ENCODE data around the gene ZKSCAN7. TPM values are rescaled to one million over a fixed set of nuclear protein-coding genes. Genes with fewer than 3 reads are reported as not detected.
"Not testable (repeated sequence)": the region's sequence is repeated elsewhere in the genome, so short reads cannot be mapped to it uniquely, and the experiment has no call there.

The ZKSCAN7 gene
- total RNA-seq (2014; rRNA removed; shearing (Covaris generic)) = not detected in 2 replicates

DNA sequence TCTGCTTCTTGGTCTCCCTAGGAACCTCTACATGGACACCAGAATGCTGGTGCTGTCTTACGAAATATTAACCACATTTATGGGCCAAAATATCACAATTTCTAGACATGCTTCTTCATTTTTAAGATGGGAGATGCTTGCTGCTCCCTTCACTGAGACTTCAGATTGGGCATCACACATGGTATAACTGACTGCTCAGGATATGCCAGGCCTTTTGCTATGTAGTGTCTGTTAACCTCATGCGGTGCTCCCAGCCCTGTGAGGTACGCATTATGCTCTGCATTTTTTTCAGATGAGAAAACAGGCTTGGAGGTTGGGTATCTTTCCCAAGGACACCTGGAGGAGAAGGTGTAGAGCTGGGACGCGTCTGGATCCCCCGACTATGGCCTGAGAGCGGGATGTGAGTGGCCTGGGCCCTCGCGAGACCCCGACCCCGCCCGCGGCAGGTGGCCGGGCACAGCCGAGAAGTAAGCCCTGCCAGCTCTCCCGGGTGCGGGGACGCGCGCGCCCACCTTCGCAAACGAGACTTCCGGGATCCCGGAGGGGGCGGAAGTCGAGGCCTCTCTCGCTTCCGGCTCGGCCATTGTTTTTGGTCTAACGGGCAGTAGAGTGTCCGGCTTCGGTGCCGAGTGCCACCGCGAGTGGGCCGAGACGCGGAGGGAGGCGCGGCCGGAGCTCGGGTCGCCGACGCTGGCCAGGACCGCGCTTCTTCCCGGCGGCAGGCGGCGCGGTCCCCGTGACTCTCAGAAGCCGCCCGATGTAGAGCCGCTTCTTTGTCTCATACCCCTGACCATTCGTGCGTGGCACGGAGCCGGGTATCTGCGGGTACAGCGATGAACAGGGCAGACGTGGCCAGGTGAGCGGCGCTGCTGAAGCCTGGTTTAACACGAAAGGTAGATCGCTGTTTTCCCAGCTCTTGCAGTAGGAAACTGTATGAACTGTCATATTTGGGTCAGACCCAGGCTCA is at the start of gene ZKSCAN7:
ZKSCAN7 (plus strand) TSS at position 568 of the 967 bp plus-strand sequence. CDS start 1,855 bp downstream, outside the sequence.
- DNase-seq (ENCODE audit: low spot score) = no peak

DNA sequence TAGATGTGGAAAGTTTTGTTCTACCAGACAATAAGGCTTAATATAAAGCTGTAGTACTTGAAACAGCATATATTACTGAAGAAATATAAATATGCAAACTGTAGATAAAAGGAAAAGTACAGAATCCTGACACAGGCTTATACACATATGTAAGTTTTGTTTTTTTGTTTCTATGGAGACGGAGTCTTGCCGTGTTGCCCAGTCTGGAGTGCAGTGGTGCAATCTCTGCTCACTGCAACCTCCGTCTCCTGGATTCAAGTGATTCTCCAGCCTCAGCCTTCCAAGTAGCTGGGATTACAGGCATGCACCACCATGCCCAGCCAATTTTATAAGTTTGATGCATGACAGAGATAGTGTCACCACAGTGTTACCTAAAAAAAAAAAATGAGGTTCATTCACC is 48.4 kb upstream of the ZKSCAN7 start:
- no peak for DNase-seq (ENCODE audit: low spot score)

- no peak for DNase-seq (ENCODE audit: low spot score)
Measured at GRCh38 chr3:44506961-44507360, 48.0 kb upstream of the ZKSCAN7 start.

- no peak for DNase-seq (ENCODE audit: low spot score)
Measured at GRCh38 chr3:44509393-44509921, 45.5 kb upstream of the ZKSCAN7 start.

GRCh38 chr3:44510000-44510368 is 45.0 kb upstream of the ZKSCAN7 start:
- peak; percentile 36 for DNase-seq (ENCODE audit: low spot score)

DNA sequence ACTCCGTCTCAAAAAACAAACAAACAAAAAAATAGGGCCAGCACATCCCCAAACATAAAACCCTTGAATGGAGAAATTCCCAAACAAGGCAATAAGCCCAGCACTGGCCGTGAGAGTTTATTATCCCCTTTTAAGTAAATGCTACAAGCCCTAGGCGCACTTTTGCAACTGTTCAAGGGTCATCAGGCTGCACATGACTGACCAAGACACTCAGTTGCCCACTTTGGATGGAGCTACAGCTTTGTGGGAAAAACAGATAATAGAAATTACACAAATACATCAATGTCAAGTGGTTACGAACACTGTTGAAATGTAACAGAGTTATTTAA is 43.8 kb upstream of the ZKSCAN7 start:
- no peak for DNase-seq (ENCODE audit: low spot score)

- DNase-seq (ENCODE audit: low spot score) = no peak
Measured at GRCh38 chr3:44513513-44513912, 41.5 kb upstream of the ZKSCAN7 start.

GRCh38 chr3:44516230-44516629 is 38.8 kb upstream of the ZKSCAN7 start:
- no peak for DNase-seq (ENCODE audit: low spot score)

- no peak for DNase-seq (ENCODE audit: low spot score)
Measured at GRCh38 chr3:44518782-44519156, 36.2 kb upstream of the ZKSCAN7 start.

GRCh38 chr3:44521721-44522120 is 33.3 kb upstream of the ZKSCAN7 start:
- no peak for DNase-seq (ENCODE audit: low spot score)

- no peak for DNase-seq (ENCODE audit: low spot score)
Measured at GRCh38 chr3:44522494-44522933, 32.5 kb upstream of the ZKSCAN7 start.

DNA sequence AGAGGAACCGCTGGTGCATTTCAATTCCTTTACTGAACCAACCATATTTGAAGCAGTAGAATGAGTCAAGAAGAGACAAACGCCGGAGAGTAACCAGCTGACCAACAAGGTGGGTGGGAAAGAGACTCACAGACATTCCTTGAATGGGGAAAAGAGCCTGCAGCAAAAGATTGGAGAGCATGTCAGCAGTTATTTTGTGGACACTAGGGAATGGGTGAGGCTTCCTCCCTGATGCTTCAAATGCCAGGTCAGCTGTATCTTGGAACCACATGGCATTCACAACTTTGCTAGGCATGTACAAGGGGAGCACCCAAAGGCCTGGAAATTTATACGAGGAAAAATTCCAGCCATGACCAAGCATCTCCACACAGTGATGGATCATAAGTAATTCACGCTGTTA is 29.9 kb upstream of the ZKSCAN7 start:
- no peak for DNase-seq (ENCODE audit: low spot score)

- DNase-seq (ENCODE audit: low spot score) = no peak
Measured at GRCh38 chr3:44529927-44530326, 25.1 kb upstream of the ZKSCAN7 start.

GRCh38 chr3:44530911-44531310 is 24.1 kb upstream of the ZKSCAN7 start:
- no peak for DNase-seq (ENCODE audit: low spot score)

- not testable (repeated sequence) for DNase-seq (ENCODE audit: low spot score)
Measured at GRCh38 chr3:44534659-44535058, 20.3 kb upstream of the ZKSCAN7 start.

DNA sequence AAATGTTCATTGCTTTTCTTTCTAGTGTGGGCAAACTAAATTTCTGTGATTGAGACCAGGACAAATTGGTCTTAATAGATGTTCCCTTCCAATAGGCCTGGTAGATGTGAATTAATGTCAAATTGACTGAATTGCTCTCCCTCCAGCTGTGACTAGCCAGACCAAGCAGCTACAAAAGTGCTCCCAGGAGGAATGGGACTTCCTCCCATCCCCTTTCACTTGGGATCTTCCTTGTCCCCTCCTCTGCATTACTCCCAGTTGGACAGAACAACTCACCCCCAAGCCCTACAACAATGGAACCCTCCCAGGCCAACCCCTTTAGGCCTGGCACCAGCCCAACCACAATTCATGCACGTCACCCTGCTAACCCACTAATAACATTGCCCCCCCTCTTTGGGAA is 19.6 kb upstream of the ZKSCAN7 start:
- DNase-seq (ENCODE audit: low spot score) = no peak

- DNase-seq (ENCODE audit: low spot score) = not testable (repeated sequence)
Measured at GRCh38 chr3:44544811-44545210, 10.2 kb upstream of the ZKSCAN7 start.

DNA sequence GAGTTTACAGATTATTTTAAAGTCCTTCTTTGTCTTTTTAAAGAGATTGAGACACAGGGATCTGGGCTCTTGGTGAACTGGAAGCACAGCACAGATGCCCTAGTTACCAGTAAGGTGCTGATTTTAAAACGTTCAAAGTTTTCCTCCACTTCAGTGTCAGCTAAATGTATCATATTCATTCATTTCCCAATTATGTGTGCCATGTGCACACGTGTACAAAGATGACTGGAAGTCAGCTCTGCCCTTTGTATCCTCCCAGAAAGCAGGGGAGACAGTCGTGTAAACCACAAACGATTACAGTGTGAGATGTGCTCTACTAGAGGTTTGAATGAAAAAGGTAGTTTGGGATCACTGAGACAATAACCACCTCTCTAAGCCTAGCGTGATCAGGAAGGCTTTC is 730 bp downstream of the ZKSCAN7 start:
- no peak for DNase-seq (ENCODE audit: low spot score)

GRCh38 chr3:44557074-44557473 is 2.1 kb downstream of the ZKSCAN7 start:
- no peak for DNase-seq (ENCODE audit: low spot score)

GRCh38 chr3:44561076-44561475 is 6.1 kb downstream of the ZKSCAN7 start:
- DNase-seq (ENCODE audit: low spot score) = no peak

DNA sequence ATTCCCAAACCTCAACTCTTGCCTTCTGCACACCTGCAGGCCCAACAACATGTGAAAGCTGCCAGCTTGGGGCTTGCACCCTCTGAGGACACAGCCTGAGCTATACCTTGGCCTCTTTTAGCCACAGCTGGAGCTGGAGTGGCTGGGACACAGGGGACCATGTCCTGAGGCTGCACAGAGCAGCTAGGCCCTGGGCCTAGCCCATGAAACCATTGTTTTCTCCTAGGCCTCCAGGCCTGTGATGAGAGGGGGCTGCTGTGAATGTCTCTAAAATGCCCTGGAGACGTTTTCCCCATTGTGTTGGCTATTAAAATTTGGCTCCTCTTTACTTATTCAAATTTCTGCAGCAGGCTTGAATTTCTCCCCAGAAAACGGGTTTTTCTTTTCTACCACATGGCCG is 7.2 kb downstream of the ZKSCAN7 start:
- no peak for DNase-seq (ENCODE audit: low spot score)

DNA sequence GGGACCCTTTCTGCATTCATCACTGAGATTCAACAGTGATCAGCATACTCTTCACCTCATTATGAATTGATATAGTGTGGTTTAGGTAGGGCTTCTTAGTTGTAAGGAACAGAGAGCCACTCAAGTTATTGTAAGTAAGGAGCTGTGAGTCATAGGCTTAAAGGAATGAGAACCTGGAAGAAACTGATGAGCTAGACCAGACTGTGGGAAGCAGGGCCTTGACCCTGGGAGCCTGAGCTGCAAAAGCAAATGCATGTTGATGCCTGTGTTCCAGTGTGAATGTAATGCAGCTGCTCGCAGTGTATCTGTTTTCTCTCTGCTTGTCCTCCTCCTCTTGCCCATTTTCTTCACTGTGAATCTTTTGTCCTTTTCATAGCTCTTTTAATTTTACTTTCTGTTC is 13.6 kb downstream of the ZKSCAN7 start:
- no peak for DNase-seq (ENCODE audit: low spot score)

GRCh38 chr3:44571024-44571423 is 16.0 kb downstream of the ZKSCAN7 start:
- no peak for DNase-seq (ENCODE audit: low spot score)

Data from HT-29 (cell line).